Mucosa of rectum (tissue), 2 donors: ENCODE results near the gene GLIS1.
A peak's percentile ranks its signal among the peaks of the same experiment; 100 is the strongest.

Source experiments
- H3K27ac ChIP-seq, 2 donors: one replicate each; pipeline ENCODE4 v1.7.0; 2013; ENCODE audit warnings: inconsistent platforms in 2 of 2, low read depth in 2 of 2, low read length in 2 of 2
- H3K27me3 ChIP-seq, 2 donors: one replicate each; pipeline ENCODE4 v1.7.0; 2013; ENCODE audit warnings: low read length in 2 of 2; ENCODE audit not compliant: control insufficient read depth in 2 of 2, insufficient read depth in 2 of 2
- H3K36me3 ChIP-seq, 2 donors: one replicate each; pipeline ENCODE4 v1.7.0; 2013; ENCODE audit warnings: low read length in 2 of 2; ENCODE audit not compliant: control insufficient read depth in 2 of 2, insufficient read depth in 2 of 2
- H3K4me1 ChIP-seq, 2 donors: one replicate each; pipeline ENCODE4 v1.7.0; 2013; ENCODE audit warnings: low read length in 2 of 2, mild to moderate bottlenecking in 1 of 2; ENCODE audit not compliant: control insufficient read depth in 2 of 2, insufficient read depth in 2 of 2
- H3K4me3 ChIP-seq, 2 donors: one replicate each; pipeline ENCODE4 v1.7.0; 2013; ENCODE audit warnings: low read length in 2 of 2
- H3K9ac ChIP-seq, 2 donors: one replicate each; pipeline ENCODE4 v1.7.0; 2013; ENCODE audit warnings: low read length in 2 of 2, low read depth in 1 of 2, mild to moderate bottlenecking in 1 of 2
- H3K9me3 ChIP-seq, 2 donors: one replicate each; pipeline ENCODE4 v1.7.0; 2013; ENCODE audit warnings: low read length in 2 of 2; ENCODE audit not compliant: control insufficient read depth in 2 of 2
- donor health status: healthy.
- donor health status: Normal muscosa, but diverticular disease.

Gene GLIS1

DNA sequence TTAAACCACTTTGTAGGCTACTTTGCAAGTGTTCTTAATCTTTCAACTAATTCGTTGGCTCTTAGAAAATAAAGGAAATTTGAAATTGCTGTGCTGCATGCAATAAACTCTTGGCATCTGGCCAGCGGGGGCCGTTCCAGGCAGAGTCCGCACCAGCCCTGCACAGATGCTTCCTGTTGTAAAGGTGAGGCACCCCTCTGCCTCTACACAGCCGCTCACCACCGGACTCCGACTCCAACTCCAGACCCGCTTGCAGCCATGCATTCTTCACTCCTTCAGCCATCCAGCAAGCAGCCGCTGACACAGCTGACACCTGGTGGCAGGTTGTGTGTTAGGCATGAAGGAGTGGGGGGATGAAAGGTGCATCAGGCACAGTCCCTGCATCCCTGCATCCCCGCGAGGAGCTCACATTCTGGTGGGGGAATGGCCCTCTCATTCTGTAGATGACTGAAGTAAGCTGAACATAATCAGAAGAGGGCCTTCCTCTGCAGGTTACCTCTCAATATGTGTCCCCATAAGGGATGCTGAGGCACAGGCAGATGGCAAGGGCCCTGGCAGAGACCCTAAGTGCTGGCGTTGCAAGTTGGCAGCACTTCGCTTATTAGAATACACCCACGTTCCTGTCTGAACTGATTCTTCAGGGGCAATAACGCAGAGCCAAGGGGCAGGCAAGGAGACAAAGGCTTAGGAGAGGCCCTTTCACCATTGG, 56.8 kb downstream of the GLIS1 start:
- H3K9me3 ChIP-seq, result no peaks in the 10 kb centered on the region
- no peak overlapping the region for H3K27ac ChIP-seq
- peaks cover 16 to 20% of the 10 kb centered on the region in 2 donors for H3K27me3 ChIP-seq

DNA sequence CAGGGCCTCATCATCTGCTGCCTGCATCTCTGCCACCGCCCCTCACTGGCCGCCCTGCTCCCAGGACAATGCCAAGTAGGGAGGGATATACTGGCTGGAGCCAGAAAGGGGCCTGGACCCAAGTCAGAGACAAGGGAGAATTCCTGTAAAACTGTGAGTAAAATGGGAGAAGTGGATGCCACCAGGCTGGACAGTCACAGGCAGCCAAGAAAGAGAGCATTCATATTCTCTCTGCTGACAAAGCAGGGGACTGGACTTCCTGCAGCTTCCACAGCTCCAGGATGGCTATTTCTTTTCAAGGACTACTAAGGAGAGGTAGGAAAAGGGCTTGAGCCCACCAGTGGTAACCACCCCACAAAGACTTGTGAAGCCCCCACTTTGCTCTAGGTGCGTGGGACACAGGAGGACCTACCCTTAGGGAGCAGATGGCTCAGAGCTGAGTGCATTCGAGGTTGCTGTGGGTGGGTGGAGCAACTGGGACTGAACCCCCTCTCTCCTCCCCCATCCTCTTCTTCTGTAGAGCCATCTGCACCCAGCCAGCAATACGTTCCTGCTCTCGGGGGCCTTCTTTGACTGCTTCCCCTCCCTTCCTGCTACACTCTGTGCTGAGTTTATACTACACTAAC, 57.5 kb downstream of the GLIS1 start:
- Histone ChIP-seq H3K9me3 (no peaks in the 10 kb centered on the region), H3K4me3 (no peak overlapping the region), H3K27me3 (peaks cover 15% of the 10 kb centered on the region in 2 donors), H3K36me3 (no peaks in the 10 kb centered on the region), H3K4me1 (peaks cover 6 to 7% of the 10 kb centered on the region in 2 donors), H3K27ac (no peak overlapping the region), H3K9ac (no peak overlapping the region)

More for the DNA sequence above, 56.8 kb downstream of the GLIS1 start:
- Histone ChIP-seq H3K4me1 (peaks cover 6 to 7% of the 10 kb centered on the region in 2 donors), H3K4me3 (no peak overlapping the region), H3K36me3 (no peaks in the 10 kb centered on the region), H3K9ac (no peak overlapping the region)

DNA sequence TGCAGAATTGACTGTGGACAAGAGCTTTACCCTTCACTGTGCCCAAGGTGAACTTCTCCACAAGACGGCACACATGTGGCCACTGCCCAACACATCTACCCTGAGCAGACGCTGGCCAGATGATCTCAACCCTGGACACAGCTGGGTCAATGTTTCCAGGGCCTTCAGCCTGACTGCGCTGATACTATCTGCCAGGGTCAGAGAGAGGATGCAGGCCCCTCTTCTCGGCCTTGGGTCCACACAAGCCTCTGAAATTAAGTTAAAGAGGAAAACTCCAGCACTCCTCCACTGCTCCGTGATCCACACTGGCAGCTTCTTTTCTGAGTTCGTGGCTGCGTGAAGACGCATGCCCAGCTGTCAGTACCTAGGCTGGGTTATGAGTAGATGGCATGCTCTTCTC, 58.1 kb downstream of the GLIS1 start:
- peaks cover 6 to 7% of the 10 kb centered on the region in 2 donors for H3K4me1 ChIP-seq
- peaks cover 9 to 10% of the 10 kb centered on the region in 2 donors for H3K27me3 ChIP-seq
- no peak overlapping the region for H3K9ac ChIP-seq

DNA sequence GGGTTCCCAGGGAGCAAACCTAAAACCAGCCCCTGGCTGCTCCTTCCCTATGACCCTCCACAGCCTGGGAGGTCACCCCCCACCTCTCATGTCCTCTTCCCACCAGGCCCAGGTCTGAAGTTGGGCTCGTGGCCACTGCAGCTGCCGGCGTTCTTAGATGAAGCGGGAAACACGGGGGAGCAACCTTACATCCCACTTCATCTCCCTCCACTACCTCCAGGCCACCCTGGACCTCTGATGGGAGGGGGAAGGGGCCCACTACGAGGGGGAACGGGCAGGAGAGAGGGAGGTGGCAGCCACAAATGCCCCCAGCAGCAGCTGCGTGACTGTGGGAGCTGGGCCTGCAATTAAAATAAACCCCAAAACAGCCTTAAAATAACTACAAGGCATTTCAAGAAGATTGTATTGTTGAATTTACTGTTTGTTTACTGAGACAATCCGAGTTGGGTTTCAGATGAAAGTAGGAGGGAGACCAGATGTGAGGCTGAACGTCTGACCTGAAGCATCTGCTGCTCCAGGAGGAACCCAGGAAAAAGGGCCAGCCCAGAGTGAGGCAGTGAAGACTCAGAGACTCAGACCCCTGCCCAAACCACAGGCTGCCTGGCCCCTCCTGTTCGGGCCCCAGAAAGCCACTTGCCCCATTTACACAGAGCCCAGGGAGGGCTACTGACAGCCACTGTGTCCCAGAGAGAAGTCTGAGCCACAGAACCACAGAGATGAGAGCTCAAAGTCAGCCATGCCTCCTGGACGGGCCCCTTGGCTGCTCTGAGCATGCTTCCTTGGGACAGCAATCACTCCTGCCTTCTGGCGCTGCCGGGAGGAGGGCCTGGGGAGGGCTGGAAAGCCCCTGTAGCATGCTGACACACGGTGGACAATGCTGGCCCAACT, 59.8 kb downstream of the GLIS1 start:
- H3K36me3 ChIP-seq, result no peaks in the 10 kb centered on the region
- peaks cover 6 to 7% of the 10 kb centered on the region in 2 donors for H3K4me1 ChIP-seq
- no peaks in the 10 kb centered on the region for H3K9me3 ChIP-seq
- H3K9ac ChIP-seq, result no peak overlapping the region
- peak overlapping the region in 1 of 2 donors; percentile 35 for H3K27ac ChIP-seq
- peaks cover 0 to 2% of the 10 kb centered on the region in 2 donors for H3K27me3 ChIP-seq
- no peak overlapping the region for H3K4me3 ChIP-seq

More for the DNA sequence above, 58.1 kb downstream of the GLIS1 start:
- H3K36me3 ChIP-seq, result no peaks in the 10 kb centered on the region
- no peak overlapping the region for H3K4me3 ChIP-seq
- no peaks in the 10 kb centered on the region for H3K9me3 ChIP-seq
- no peak overlapping the region for H3K27ac ChIP-seq

DNA sequence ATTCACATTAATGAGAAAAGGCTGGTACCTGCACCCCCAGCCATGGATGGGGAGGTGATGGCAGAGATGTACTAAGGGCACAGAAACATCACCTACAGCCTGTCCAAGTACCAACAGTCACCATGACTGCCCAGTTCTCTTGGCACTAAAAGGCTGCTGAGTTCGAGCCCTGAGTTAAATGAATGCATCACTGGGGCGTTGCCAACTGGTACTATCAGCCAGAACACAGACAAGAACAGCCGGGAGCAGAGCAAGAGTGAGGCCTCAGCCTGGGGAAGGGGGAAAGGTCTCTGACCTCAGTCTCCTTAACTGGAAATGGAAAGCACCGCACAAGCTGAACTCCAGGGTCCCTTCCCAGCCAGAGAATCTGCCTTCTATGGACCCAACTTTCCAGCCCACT, 60.5 kb downstream of the GLIS1 start:
- H3K36me3 ChIP-seq, result no peaks in the 10 kb centered on the region
- H3K4me1 ChIP-seq, result peaks cover 6 to 7% of the 10 kb centered on the region in 2 donors
- H3K9ac ChIP-seq, result no peak overlapping the region
- H3K4me3 ChIP-seq, result no peak overlapping the region
- peaks cover 0 to 2% of the 10 kb centered on the region in 2 donors for H3K27me3 ChIP-seq
- no peak overlapping the region for H3K27ac ChIP-seq
- H3K9me3 ChIP-seq, result no peaks in the 10 kb centered on the region

DNA sequence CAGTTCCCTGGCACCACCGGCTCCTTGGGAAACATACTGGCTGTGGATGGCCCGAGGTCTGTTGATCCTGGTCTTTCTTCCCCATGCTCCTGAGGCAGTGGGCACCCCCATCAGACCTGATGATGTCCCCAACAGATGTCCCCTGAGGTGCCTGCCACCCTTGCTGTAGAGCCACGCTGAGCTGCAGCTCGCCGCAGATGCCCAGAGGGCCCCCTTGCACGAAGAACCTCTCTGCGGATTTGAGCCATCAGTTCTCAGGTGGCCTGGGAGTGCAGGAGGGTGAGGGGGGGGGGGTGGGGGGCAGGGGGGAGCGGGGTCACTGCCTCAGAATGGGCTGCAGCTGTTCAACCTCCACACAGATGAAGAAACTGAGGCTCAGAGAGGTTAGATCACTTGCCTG, 60.9 kb downstream of the GLIS1 start:
- no peak overlapping the region for H3K27ac ChIP-seq
- H3K36me3 ChIP-seq, result no peaks in the 10 kb centered on the region
- peaks cover 6 to 7% of the 10 kb centered on the region in 2 donors for H3K4me1 ChIP-seq
- no peaks in the 10 kb centered on the region for H3K9me3 ChIP-seq
- no peak overlapping the region for H3K4me3 ChIP-seq
- no peak overlapping the region for H3K9ac ChIP-seq
- H3K27me3 ChIP-seq, result peaks cover 0 to 2% of the 10 kb centered on the region in 2 donors

DNA sequence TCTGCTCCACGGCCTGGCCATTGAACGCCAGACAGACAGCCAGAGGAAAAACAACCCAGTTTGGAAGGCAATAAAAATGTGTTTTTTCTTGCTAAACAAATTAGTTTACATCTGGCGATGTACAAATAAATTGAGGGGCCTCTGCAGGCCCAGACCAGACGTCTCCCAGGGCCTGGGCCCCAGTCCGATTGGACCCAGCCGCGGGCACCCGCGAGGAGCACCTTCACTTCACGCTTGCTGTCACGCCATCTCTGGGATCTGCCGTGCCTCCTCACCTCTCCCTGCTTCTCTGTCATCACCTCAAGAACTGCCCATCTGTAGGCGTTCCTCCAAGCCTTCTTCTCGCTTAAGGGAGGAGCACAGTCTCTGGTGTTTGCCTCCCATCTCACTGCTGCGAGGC, 61.5 kb downstream of the GLIS1 start:
- Histone ChIP-seq H3K9me3 (no peaks in the 10 kb centered on the region), H3K27me3 (peaks cover 0 to 2% of the 10 kb centered on the region in 2 donors), H3K4me3 (no peak overlapping the region), H3K4me1 (peaks cover 6 to 7% of the 10 kb centered on the region in 2 donors), H3K27ac (no peak overlapping the region), H3K9ac (no peak overlapping the region), H3K36me3 (no peaks in the 10 kb centered on the region)

DNA sequence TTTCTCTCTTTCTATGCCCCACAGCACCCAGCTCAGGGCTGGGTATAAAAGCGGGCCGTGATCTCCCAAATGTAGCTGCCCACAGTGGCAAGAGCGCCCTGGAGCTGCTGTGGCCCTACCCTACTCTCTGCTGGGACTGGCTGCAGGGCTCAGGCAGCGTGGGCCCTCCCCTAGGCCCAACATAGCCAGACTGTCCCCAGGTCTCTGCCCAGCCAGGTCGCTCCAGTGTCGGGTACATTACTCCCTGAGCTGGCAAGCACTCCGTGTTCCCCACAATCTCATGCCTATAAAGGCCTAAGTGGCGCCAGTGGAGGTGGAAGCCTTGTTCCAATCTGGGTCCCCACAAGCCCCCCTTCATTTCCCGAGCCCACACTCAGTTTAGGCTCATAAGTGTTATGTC, 66.2 kb downstream of the GLIS1 start:
- Histone ChIP-seq H3K4me1 (no peaks in the 10 kb centered on the region), H3K27me3 (no peaks in the 10 kb centered on the region), H3K36me3 (no peaks in the 10 kb centered on the region), H3K9ac (no peak overlapping the region), H3K9me3 (no peaks in the 10 kb centered on the region), H3K4me3 (no peak overlapping the region), H3K27ac (no peak overlapping the region)

DNA sequence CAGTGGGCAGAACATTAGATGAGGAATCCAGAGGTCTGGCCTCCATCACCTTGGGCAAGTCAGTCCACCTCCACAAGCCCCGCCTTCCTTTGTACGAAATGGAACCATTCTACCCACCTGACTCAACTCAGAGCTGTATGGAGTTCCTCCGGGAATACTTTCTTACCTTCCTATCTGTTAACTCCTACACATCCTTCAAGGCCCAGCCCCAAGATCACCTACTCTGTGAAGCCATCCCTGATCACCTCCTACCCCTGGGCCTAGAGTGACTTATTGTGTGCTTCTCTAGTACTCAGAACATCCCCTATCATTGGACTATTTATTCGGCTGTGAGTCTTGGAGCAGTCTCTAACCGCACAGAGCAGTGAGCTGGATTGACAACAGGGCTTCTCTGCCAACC, 66.7 kb downstream of the GLIS1 start:
- no peaks in the 10 kb centered on the region for H3K9me3 ChIP-seq
- H3K9ac ChIP-seq, result no peak overlapping the region
- H3K36me3 ChIP-seq, result no peaks in the 10 kb centered on the region
- H3K4me3 ChIP-seq, result no peak overlapping the region
- no peaks in the 10 kb centered on the region for H3K4me1 ChIP-seq
- H3K27ac ChIP-seq, result no peak overlapping the region
- H3K27me3 ChIP-seq, result no peaks in the 10 kb centered on the region
